Glomerular endothelial cell (primary cell): ENCODE measurements around the gene HSP90AB1. TPM values are rescaled to one million over a fixed set of nuclear protein-coding genes. Genes with fewer than 3 reads are reported as not detected.

Experiments
- DNase-seq: peaks from one replicate; pipeline ENCODE4 v3.0.0-alpha.2; 2011; ENCODE audit warnings: low read depth, low spot score; ENCODE audit errors: extremely low read depth
- total RNA-seq: library from RNA; depleted of rRNA; stranded (reverse); fragments of >200 nt; gene quantifications from 2 replicates; pipeline ENCODE4 v1.2.3, GENCODE V29; 2015

HSP90AB1 gene
- total RNA-seq, 1 donor from 2014 or later: 1,001 TPM

GRCh38 chr6:44234101-44235025 is 12.5 kb upstream of the HSP90AB1 start:
- DNase-seq: no peak

DNA sequence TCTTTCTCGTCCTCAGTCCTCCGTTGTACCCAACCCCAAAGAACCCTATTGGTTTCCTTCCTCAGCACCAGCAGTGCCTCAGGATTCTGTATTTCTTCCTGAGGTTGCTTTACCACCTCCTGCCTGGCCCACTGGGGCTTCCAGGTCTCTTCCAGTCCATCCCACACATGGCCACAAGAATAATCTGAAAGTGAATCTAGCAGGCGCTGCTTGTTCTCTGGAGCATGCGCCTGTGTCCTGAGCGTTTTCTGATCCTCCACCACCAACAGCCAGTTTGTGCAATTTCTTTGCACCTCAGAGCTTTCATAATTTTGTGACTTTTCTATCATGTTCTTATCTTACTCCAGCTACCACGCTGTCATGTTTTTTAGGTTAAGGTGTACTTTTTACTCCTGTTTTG is 11.6 kb upstream of the HSP90AB1 start:
- no peak for DNase-seq

DNA sequence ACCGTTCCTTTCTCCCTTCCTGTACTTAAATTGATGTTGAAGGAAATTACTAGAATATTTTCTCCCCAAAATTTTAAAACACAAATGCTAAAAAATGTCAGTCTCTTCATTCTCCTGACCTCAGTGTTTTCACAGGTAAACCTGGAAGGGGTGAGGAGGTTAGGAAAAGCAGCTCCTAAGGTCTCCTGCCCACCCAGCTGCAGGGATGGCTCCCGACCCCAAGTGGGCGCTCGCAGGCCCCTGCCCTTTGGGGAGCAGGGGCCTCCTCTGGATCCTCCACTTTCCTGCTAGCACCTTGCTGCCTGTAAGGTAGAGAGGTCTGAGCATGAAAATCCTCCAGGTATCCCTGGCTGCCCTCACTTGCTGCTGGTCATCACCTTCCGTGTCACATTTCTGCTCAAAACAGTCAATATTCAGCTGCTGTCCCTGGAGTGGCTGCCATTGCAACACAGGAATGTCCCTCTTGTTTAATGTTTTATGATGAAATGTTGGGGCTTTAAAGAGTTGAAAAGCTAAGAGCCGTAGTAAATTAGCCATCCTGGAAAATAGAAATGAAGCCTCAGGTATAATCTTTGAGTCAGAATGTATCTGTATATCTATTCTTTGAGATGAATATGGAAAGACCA is 10.9 kb upstream of the HSP90AB1 start:
- no peak for DNase-seq

DNA sequence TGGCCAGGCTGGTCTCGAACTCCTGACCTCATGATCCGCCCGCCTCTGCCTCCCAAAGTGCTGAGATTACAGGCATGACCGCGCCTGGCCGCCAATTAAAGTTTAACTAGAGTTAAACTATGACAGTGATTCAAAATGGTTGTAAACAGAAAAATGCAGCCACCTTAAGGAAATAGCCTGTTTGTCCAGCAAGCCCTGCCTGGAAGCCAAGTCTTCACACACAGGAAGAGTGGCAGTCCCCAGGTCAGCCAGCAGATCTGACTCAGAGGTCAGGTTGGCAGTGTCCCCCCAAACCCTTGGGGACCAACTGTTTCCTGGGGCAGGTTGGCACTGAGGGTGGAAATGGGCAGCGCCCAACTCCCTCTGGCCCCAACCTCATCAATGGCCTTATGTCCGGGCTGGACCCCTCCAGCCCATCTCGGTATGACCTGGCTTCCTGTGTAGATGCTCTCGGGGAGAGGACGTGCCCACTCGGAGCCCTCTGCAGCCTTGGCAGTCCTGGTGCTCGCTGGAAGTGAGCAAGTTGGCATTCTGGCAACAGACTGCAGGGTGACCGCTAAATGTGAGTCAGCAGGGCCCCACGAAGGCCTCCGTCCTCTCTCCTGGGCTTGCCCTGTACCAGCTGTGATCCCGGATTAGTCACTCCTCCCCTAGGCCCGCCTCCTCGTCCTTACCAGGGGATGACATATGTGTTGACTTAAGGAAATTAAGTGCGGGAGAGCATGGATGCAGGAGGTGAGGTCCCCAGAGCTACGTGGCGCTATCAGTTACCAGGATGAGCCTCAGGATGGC is 9.7 kb upstream of the HSP90AB1 start:
- peak; percentile 87 for DNase-seq

GRCh38 chr6:44237813-44238433 is 9.0 kb upstream of the HSP90AB1 start:
- no peak for DNase-seq

GRCh38 chr6:44238687-44239350 is 8.1 kb upstream of the HSP90AB1 start:
- no peak for DNase-seq

GRCh38 chr6:44243345-44243744 is 3.6 kb upstream of the HSP90AB1 start:
- no peak for DNase-seq

DNA sequence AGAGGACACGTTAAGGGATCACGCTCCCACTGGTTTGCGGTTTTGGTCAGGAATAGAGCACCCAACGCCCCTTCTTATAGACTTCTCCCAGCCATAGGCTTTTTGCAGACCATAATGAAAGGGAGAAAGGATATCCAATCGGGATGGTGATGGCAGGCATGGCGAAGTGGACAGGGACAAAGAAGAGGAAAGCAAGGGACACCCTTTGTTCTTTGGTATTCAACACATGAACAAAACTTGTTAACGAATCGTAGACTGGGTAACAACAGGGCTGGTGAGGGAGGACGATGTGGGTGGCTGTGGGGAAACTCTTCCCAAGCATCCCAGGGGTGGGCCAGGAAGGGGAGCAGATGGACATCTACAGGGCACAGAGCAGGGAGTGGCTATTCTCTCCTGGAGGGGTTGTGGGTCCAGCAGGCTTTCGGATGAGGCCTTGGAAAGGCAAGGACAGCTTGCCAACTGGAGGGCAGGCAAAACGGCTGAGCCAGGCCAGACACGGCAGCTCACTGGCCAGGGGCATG is 1.4 kb upstream of the HSP90AB1 start:
- DNase-seq: no peak

GRCh38 chr6:44245912-44246662 is 814 bp upstream of the HSP90AB1 start:
- no peak for DNase-seq

DNA sequence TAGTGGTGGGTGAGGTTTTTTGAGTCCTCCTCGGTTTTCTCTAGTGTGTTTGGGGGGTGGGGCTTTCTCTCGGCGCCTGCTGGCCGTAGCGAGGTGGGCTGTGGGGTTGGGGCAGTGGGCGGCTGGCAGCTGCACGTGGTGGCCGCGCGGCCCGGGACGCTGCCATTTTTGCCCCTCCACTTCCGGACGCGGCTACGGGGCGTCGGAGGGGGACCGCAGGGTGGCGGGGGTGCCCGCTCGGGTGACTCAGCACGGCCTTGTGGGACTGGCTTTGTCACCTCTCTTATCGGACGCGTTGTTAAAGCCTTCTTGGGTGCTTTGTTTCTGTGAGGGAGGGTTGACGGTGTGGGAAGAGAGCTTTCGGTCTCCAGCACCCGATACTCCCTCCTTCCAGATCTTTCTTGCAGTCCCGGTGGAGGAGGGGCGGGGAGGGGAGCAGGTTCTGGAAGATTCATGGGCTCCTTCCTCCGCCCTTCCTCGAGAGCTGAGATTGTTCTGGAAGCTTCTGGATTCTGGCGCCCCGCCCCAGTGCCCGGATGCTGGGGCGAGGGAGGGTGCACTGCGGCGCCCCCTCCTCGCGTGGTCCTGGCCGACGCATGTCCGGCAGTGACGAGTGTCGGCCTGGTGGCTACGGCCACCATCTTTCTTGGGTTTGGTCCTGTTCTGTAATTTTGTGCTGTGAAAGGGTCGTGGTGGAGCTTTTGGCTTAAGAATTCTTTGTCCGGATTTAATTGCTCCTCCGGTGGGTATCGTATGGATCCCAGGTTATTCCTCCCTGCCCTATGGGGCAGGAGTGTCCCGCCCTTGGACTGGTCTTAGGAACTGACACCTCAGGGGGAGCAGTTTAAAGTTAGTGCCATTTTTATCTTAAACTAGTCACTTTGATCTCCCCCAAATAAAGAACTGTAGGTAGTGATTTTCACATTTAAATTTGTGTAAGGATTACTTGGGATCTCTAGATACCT is 719 bp downstream of the HSP90AB1 start:
- DNase-seq: no peak

- no peak for DNase-seq
Measured at GRCh38 chr6:44248579-44248978, 1.7 kb downstream of the HSP90AB1 start.

DNA sequence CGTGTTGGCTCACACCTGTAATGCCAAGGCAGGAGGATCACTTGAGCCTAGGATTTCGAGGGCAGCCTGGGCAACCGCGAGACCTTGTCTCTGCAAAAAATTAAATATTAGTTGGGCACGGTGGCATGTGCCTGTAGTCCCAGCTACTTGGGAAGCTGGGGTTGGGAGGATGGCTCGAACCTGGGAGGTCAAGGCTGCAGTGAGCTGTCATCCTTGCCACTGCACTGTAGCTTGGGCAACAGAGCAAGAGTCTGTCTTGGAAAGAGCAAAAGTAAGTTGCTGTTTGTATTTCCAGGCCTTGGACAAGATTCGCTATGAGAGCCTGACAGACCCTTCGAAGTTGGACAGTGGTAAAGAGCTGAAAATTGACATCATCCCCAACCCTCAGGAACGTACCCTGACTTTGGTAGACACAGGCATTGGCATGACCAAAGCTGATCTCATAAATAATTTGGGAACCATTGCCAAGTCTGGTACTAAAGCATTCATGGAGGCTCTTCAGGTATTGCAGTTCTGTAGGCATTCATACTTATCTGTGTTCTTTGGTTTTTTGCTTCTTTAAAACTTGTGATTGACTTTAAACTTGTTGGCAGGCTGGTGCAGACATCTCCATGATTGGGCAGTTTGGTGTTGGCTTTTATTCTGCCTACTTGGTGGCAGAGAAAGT is 2.3 kb downstream of the HSP90AB1 start:
- DNase-seq: no peak

DNA sequence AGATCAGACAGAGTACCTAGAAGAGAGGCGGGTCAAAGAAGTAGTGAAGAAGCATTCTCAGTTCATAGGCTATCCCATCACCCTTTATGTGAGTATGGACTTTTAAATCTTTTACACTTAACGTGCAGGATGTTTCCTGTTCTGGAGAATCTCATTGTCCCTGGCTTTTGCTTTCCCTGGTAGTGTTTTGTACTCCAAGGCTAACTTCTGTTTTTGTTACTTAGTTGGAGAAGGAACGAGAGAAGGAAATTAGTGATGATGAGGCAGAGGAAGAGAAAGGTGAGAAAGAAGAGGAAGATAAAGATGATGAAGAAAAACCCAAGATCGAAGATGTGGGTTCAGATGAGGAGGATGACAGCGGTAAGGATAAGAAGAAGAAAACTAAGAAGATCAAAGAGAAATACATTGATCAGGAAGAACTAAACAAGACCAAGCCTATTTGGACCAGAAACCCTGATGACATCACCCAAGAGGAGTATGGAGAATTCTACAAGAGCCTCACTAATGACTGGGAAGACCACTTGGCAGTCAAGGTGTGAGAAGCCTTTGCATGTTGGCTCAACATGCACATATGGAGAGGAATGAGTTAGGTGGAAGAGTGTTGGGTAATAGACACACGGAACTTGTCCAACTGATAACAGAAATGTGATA is 3.3 kb downstream of the HSP90AB1 start:
- no peak for DNase-seq

DNA sequence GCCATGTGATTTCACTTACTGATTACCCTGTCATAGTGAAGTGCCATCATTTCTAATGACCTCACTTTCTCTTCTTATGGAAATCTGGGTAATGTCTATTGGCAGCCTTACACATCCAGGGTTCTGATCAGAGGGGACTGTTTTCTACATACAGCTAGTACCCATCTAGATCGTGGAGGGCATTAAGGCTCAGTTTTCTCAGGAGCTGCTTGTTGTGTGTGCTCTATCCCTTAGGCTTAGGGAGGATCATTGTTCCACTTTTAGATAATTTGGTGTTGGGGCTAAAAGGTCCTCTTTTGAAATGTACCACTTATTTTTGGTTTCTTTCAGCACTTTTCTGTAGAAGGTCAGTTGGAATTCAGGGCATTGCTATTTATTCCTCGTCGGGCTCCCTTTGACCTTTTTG is 3.8 kb downstream of the HSP90AB1 start:
- DNase-seq: no peak

- DNase-seq: no peak
Measured at GRCh38 chr6:44251576-44252524, 4.9 kb downstream of the HSP90AB1 start.
